ENCODE measurements around the gene TIMM44.

DNA sequence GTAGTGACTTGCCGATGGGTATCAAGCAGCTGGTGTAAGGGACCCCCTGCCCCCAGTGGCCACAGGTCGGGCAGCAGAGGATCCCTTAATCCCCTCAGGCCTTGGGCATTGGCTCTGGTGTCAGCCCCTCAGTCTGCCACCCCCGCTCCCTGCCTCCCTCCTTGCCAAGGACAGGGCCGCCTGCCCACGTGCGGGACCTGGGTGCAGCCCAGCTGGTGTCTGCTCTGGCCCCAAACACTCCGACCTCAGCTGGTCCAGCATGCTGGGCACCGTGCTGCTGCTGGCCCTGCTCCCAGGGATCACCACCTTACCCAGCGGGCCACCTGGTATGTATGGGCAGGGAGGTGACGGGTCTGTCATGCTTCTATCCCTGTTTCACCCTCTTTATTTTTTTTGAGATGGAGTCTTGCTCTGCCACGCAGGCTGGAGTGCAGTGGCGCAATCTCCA lies 28.8 kb downstream of the TIMM44 start, which contains the start of gene TGFBR3L:
- TF ChIP-seq POLR2A (IDR thresholded peaks at IDR 0.05; ENCODE audit: low read depth, low read length) (no peak), POLR2AphosphoS5 (IDR thresholded peaks at IDR 0.05; ENCODE audit: insufficient read depth, low read depth, low read length) (no peak)
- TF ChIP-seq, protein P1, sequence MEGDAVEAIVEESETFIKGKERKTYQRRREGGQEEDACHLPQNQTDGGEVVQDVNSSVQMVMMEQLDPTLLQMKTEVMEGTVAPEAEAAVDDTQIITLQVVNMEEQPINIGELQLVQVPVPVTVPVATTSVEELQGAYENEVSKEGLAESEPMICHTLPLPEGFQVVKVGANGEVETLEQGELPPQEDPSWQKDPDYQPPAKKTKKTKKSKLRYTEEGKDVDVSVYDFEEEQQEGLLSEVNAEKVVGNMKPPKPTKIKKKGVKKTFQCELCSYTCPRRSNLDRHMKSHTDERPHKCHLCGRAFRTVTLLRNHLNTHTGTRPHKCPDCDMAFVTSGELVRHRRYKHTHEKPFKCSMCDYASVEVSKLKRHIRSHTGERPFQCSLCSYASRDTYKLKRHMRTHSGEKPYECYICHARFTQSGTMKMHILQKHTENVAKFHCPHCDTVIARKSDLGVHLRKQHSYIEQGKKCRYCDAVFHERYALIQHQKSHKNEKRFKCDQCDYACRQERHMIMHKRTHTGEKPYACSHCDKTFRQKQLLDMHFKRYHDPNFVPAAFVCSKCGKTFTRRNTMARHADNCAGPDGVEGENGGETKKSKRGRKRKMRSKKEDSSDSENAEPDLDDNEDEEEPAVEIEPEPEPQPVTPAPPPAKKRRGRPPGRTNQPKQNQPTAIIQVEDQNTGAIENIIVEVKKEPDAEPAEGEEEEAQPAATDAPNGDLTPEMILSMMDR (IDR thresholded peaks at IDR 0.05; ENCODE audit: extremely low read depth in 1 of 2, insufficient read depth in 1 of 2, low read depth in 1 of 2, low read length in 2 of 2): no peak
